NAMALWA (cell line): ENCODE data around the gene PDAP1.
"Not testable (repeated sequence)": the region's sequence is repeated elsewhere in the genome, so short reads cannot be mapped to it uniquely, and the experiment has no call there.

ENCODE experiments used
- DNase-seq: peaks from one replicate; pipeline ENCODE4 v3.0.0-alpha.2; 2015; ENCODE audit warnings: low spot score

PDAP1 gene

DNA sequence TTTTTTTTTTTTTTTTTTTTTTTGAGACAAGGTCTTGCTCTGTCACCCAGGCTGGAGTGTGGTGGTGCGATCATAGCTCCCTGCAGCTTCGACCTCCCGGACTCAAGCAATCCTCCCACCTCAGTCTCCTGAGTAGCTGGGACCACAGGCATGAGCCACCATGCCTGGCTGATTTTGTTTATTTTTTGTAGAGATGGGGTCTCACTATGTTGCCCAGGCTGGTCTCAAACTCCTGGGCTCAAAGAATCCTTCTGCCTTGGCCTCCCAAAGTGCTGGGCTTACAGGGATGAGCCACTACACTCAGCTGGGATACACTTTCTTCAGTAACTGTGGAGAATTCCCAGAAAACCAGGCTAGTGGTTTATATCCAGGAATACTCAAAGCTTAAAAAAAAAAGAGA, 57.8 kb downstream of the PDAP1 start:
- not testable (repeated sequence) for DNase-seq
